Measurements from ENCODE around the gene KBTBD8.

The KBTBD8 gene

DNA sequence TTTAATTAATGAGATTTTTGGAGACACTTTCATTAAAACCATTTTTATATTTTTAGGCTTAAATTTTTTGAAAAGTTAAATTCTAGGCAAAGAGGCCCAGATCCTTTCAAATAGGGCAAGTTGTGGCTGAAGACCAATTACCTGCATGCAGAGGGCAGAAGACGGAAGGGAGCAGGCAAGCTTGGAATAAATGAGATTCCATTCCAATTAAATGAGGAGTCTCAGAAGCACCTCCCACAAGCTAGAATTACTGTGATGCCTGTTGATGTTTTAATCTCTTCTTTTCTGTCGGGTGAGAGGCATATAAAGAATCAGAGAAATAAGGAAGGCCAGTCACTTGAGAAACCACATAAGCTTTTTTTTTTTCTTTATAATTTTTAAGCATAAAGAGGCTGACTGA lies 46.8 kb downstream of the KBTBD8 start:
- no peak for DNase-seq

DNA sequence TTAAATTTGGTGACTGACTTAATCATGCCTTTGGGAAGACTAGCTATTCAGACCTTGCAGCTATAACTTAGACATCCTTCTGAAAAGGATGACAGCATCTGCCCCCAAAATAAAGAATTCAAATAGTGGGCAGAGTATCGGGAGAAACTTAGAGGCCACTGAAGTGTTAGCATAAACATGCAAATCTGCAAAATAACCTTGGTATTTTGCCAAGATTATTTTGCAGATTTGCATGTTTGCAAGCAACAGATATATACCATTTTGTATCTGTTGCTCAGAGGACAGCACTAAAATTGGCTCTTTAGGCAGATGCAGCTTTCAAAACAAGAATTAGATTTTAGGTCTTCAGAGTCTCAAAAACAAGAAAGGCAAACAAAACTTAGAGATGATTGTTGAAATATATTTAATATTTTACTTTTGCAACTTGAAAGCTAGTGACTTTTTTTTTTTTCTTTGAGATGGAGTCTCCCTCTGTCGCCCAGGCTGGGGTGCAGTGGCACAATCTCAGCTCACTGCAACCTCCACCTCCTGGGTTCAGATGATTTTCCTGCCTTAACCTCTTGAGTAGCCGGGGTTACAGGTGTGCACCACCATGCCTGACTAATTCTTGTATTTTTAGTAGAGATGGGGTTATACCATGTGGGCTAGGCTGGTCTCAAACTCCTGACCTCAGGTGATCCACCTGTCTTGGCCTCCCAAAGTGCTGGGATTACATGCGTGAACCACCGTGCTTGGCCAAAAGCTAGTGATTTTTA lies 47.8 kb downstream of the KBTBD8 start:
- DNase-seq, result no peak

DNA sequence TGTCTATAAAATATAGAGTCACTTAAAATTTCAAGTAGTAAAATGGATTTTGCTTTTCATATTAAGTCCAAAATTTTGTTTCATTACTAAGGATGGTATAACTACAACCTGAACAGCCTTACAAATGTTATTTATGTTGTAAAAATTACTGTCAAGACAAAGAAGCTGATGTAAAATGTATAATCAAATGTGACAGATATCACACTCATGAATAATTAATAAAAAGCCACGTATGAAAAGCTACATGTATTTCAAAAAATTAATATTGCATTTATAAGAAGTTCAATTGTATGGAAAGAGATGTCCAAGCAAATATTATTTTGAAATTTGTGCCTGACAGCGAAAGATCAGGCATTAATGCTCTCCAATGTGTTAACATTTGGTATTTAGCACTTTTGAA lies 48.9 kb downstream of the KBTBD8 start:
- no peak for DNase-seq

DNA sequence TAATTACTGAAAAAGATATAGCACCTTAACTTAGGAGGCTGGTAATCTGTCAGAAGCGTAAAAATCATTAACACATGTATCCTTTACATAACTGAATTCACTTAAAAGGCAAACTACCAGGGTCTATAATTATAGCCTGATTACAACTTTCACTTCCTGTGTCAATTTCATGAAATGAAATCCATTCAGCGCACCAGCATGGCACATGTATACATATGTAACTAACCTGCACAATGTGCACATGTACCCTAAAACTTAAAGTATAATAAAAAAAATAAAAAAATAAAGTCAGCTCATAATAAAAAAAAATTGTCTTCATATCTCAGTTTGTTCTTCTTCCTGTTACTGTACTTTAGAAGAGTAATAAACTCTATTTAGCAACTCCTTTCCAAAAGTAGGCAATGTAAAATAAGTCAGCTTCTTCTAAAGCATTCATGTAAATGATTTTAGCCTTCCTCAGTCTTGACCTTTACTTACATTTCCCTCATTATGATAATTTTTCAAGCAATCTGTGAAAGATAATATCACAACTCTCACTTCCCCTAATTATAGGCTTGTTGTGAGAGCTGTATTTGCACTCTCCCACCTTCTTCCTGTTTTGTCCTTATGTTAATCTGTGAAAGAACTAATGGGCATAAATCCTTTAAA lies 50.1 kb downstream of the KBTBD8 start:
- peak; percentile 49 to 52 for DNase-seq

DNA sequence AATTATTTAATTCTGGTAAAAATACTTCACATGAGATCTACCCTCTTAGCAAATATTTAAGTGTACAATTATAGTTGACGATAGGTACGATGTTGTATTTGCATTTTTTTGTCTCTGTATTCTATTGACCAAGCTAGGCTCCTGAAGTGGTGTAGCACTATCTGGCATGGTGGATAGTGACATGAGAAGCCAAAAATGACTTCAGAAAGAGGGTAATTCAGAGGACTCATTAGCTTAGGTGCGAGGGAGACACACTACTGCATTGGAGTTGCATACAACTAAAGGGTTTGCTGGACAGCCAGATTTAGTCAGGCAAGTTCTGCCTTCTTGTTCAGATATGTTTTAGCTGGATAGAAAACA lies 50.6 kb downstream of the KBTBD8 start:
- DNase-seq, result no peak

DNA sequence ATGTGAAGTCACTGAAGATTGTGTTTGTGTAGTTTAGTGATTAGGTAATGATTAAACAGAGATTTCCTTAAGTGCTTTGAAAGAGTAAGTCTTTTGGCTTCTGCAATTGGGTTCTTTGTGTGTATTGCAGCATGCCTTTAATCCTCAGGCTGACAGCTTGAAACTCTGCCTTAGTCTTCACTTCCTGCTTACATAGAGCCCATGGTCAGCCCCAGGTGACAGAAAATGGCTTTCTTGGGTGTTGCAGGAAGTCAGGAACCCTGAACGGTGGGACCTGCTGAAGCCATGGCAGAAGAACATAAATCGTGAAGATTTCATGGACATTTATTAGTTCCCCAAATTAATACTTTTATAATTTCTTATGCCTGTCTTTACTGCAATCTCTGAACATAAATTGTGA lies 61.3 kb downstream of the KBTBD8 start:
- no peak for DNase-seq

All from inflammatory macrophage treated with lipopolysaccharide for 1 hour (primary cell).